RWPE1 (cell line): Measurements from ENCODE around the gene PLA2G7.

Experiments
- CTCF ChIA-PET: fragments of 350-600 bp; sonication (Branson Sonifier 250); formaldehyde crosslinking; extraction: SDS; loops from one replicate; lab custom pipeline; 2021; lab: Yijun Ruan, JAX
- POLR2A ChIA-PET: fragments of 400-600 bp; formaldehyde crosslinking; extraction: SDS; loops from one replicate; lab custom pipeline; 2020; ENCODE audit warnings: antibody characterized with exemption; ENCODE audit not compliant: low non-redundant PET; lab: Yijun Ruan, JAX
- DNase-seq: peaks from one replicate; pipeline ENCODE4 v3.0.0; 2012; ENCODE audit warnings: low spot score
- H3K27ac ChIP-seq: fragments of 450-650 bp; 2 replicates; pipeline ENCODE4 v1.5.1; 2017
- CTCF ChIP-seq: fragments of 450-650 bp; conservative IDR thresholded peaks from 2 replicates; pipeline ENCODE4 v1.5.1; 2017; ENCODE audit warnings: low read depth, mild to moderate bottlenecking

Gene PLA2G7

GRCh38 chr6:46719099-46719498 lies 16.1 kb downstream of the PLA2G7 start:
- ChIA-PET POLR2A (no interaction called here), CTCF (interaction anchor here (1.1 kb wide), 1 partner anchor 15 kb away, joined by 3 read pairs; no protein-coding TSS in a partner anchor)
- DNase-seq = peak; percentile 88

GRCh38 chr6:46715141-46715540 lies 20.0 kb downstream of the PLA2G7 start:
- no peak overlapping the region for H3K27ac ChIP-seq
- ChIA-PET POLR2A (no interaction called here), CTCF (no interaction called here)
- DNase-seq = peak; percentile 52
- no peak for TF ChIP-seq CTCF

More at GRCh38 chr6:46719099-46719498, 16.1 kb downstream of the PLA2G7 start:
- no peak overlapping the region for H3K27ac ChIP-seq
- TF ChIP-seq CTCF = no peak

- DNase-seq = no peak
- POLR2A ChIA-PET = no interaction called here
These were observed 23.7 kb downstream of the PLA2G7 start for GRCh38 chr6:46711491-46711890.

GRCh38 chr6:46706464-46706863 lies 28.7 kb downstream of the PLA2G7 start:
- ChIA-PET CTCF (no interaction called here), POLR2A (no interaction called here)
- H3K27ac ChIP-seq = no peak overlapping the region
- no peak for TF ChIP-seq CTCF
- DNase-seq = no peak

More at GRCh38 chr6:46711491-46711890, 23.7 kb downstream of the PLA2G7 start:
- no peak overlapping the region for H3K27ac ChIP-seq
- CTCF ChIA-PET = no interaction called here
- no peak for TF ChIP-seq CTCF

- H3K27ac ChIP-seq = no peak overlapping the region
- CTCF ChIA-PET = interaction anchor here (0.5 to 0.7 kb wide), 2 partner anchors 92 to 253 kb away, joined by 3 read pairs; no protein-coding TSS in a partner anchor
- peak; percentile 28 for DNase-seq
- 0 out of 2 replicates have a peak, but pooled peaks have one; percentile 17 for TF ChIP-seq CTCF
- POLR2A ChIA-PET = no interaction called here
These were observed 30.6 kb downstream of the PLA2G7 start for GRCh38 chr6:46704562-46704961.

- ChIA-PET POLR2A (no interaction called here), CTCF (interaction anchor here (0.8 kb wide), 1 partner anchor 240 kb away, joined by 4 read pairs; no protein-coding TSS in a partner anchor)
- no peak for TF ChIP-seq CTCF
- H3K27ac ChIP-seq = no peak overlapping the region
- DNase-seq = no peak
These were observed 35.2 kb downstream of the PLA2G7 start for GRCh38 chr6:46699970-46700369.
